Esophagus mucosa (tissue), 1 donor: ENCODE measurements around the gene C5orf15. TPM values are rescaled to one million over a fixed set of nuclear protein-coding genes. Genes with fewer than 3 reads are reported as not detected.
A peak's percentile ranks its signal among the peaks of the same experiment; 100 is the strongest.
"Not testable (repeated sequence)": the region's sequence is repeated elsewhere in the genome, so short reads cannot be mapped to it uniquely, and the experiment has no call there.

ENCODE experiments used
- ATAC-seq: fragments of 200-7000 bp; cut with Tn5 transposase; one replicate; pipeline ENCODE4 v1.9.1; 2020
- total RNA-seq: library from RNA; stranded (reverse); gene quantifications from one replicate; pipeline ENCODE4 v1.2.4, GENCODE V29; 2023
- donor health status: DM: yes; HTN: yes; CAD: no.

The C5orf15 gene
- total RNA-seq, 1 donor from 2014 or later: 14.3 TPM

GRCh38 chr5:133994297-133994989, 26.0 kb upstream of the C5orf15 start:
- no peak for ATAC-seq

GRCh38 chr5:133993185-133993936, 24.9 kb upstream of the C5orf15 start:
- ATAC-seq: no peak

GRCh38 chr5:133992429-133993155, 24.2 kb upstream of the C5orf15 start:
- ATAC-seq: no peak

GRCh38 chr5:133991171-133991910, 22.9 kb upstream of the C5orf15 start:
- ATAC-seq: no peak

GRCh38 chr5:133990396-133990795, 22.0 kb upstream of the C5orf15 start:
- ATAC-seq: no peak

- no peak for ATAC-seq
These were observed 17.2 kb upstream of the C5orf15 start for GRCh38 chr5:133985540-133986180.

GRCh38 chr5:133983674-133984073, 15.2 kb upstream of the C5orf15 start:
- no peak for ATAC-seq

GRCh38 chr5:133981714-133982113, 13.3 kb upstream of the C5orf15 start:
- ATAC-seq: no peak

GRCh38 chr5:133980652-133981051, 12.2 kb upstream of the C5orf15 start:
- no peak for ATAC-seq

- no peak for ATAC-seq
These were observed 10.5 kb upstream of the C5orf15 start for GRCh38 chr5:133978943-133979342.

GRCh38 chr5:133977858-133978257, 9.4 kb upstream of the C5orf15 start:
- no peak for ATAC-seq

- ATAC-seq: peak; percentile 64
These were observed 8.8 kb upstream of the C5orf15 start for GRCh38 chr5:133977161-133977787.

GRCh38 chr5:133975546-133975945, 7.1 kb upstream of the C5orf15 start:
- ATAC-seq: not testable (repeated sequence)

GRCh38 chr5:133974142-133974541, 5.7 kb upstream of the C5orf15 start:
- no peak for ATAC-seq

- ATAC-seq: no peak
These were observed 2.0 kb upstream of the C5orf15 start for GRCh38 chr5:133970325-133970909.

GRCh38 chr5:133969654-133970324, 1.4 kb upstream of the C5orf15 start:
- no peak for ATAC-seq

- ATAC-seq: peak; percentile 2
These were observed 674 bp downstream of the C5orf15 start for GRCh38 chr5:133967698-133968203.

- ATAC-seq: no peak
These were observed 1.3 kb downstream of the C5orf15 start for GRCh38 chr5:133967124-133967523.

- no peak for ATAC-seq
These were observed 2.3 kb downstream of the C5orf15 start for GRCh38 chr5:133966090-133966489.

- ATAC-seq: no peak
These were observed 4.8 kb downstream of the C5orf15 start for GRCh38 chr5:133963493-133964128.
